Measurements from ENCODE around the gene KAT6B.

The KAT6B gene

DNA sequence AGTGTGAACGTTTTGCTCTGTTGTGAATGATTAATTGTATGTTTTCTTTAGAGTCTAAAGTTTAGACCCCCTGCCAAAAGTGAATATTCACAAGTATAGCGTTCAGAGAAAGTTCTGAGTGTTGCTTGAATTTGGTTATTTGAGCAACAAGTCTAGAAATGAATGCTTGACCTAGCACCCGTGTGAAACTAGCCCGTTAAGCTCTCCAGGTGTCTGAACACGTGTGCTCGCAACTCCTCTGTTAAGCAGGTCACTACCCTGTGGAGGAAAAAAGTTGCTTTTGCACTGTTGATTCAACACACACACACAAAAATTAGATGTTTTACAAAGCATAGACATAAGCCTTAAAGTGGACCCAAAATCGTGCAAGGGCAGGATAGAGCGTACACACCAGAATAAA, 206.4 kb downstream of the KAT6B start:
- no peak for DNase-seq (ENCODE audit: extremely low read depth, low read depth)
- TF ChIP-seq, protein P1, sequence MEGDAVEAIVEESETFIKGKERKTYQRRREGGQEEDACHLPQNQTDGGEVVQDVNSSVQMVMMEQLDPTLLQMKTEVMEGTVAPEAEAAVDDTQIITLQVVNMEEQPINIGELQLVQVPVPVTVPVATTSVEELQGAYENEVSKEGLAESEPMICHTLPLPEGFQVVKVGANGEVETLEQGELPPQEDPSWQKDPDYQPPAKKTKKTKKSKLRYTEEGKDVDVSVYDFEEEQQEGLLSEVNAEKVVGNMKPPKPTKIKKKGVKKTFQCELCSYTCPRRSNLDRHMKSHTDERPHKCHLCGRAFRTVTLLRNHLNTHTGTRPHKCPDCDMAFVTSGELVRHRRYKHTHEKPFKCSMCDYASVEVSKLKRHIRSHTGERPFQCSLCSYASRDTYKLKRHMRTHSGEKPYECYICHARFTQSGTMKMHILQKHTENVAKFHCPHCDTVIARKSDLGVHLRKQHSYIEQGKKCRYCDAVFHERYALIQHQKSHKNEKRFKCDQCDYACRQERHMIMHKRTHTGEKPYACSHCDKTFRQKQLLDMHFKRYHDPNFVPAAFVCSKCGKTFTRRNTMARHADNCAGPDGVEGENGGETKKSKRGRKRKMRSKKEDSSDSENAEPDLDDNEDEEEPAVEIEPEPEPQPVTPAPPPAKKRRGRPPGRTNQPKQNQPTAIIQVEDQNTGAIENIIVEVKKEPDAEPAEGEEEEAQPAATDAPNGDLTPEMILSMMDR (IDR thresholded peaks at IDR 0.05; ENCODE audit: low read depth, low read length, missing control alignments) = no peak

DNA sequence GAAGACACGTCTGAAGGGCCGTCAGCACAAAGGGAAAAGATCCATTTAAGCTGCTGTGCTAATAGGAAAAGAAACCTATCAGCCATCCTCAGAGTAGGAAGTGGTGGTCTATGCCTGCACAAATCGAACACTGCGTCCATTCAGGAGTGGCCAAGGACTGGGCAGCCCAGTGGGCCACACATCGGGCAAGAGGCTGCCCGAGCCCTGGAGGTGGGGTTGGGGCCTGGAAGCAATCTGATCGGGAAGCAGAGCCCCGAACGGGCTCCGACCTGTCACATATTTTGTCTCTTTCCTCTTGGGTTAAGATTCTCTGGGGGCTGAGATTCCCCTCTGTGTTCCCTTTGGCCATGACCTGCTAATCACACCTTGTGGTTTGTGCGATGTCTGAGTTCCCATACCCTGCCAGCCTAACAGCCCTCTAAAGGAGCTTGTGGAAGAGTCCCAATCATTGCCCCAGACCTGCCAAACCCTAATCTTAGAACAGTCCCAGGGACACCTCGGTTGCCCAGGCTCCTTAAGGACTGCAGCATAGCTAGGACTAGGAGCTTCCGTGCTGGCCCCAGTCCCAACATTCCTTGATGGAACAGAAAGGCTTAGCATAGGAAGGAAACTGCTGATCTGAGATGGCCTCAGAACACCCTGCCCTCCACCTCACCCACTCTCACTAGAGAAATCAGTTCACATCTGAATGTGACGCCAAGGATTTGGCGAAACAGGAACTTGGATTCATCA, 207.2 kb downstream of the KAT6B start:
- H3K4me3 ChIP-seq (replicated peaks; ENCODE audit: low read depth, low read length) = no peak overlapping the region
- TF ChIP-seq, protein P1 (IDR thresholded peaks at IDR 0.05; ENCODE audit: low read depth, low read length, missing control alignments) = no peak
- no peak for DNase-seq (ENCODE audit: extremely low read depth, low read depth)

More for the DNA sequence above, 206.4 kb downstream of the KAT6B start:
- no peak overlapping the region for H3K4me3 ChIP-seq (replicated peaks; ENCODE audit: low read depth, low read length)

DNA sequence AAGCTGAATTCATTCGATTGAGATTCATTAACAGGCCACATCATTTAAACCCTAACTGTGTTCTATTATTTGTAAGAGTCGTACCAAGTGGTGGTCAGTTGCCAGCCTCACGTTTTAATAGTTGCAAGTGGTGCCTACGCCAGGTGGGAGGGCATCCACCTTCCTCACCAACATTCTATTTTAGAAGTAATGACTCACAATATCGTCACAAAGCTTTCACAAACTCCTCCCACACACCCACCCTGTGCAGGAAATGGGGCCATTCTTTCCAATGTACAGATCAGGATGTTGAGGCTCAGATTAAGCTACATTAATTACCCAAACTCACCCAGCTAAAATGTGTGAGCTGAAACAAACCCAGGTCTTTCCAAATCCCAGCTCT, 207.7 kb downstream of the KAT6B start:
- DNase-seq (ENCODE audit: extremely low read depth, low read depth) = no peak
- no peak overlapping the region for H3K4me3 ChIP-seq (replicated peaks; ENCODE audit: low read depth, low read length)
- TF ChIP-seq, protein P1 (IDR thresholded peaks at IDR 0.05; ENCODE audit: low read depth, low read length, missing control alignments) = no peak

DNA sequence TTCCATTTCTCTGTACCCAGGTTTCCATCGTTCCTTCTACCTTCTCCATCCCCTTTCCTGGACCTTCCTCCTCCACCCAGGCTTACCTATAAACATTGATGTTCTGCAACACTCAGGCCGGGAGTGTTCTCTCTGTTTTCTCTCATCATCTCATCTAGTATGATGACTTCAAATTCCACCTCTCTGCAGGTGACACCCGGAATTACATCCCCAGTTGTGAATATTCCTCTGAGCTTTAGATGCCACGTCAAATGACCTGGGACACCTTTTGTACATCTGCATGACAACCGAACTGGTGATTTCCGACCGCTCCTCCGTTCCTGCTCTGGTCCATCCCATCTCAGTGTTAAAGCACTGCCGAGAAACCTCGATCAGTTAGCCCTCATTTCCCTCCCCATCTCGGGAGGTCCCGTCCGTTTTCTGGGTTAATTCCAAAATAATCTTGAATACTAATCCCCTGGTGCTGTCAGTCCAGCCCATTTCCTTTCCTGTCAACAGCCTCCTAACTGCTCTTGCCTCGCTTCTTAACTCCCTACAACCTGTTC, 208.4 kb downstream of the KAT6B start:
- H3K4me3 ChIP-seq (replicated peaks; ENCODE audit: low read depth, low read length) = no peak overlapping the region
- DNase-seq (ENCODE audit: extremely low read depth, low read depth) = no peak
- TF ChIP-seq, protein P1 (IDR thresholded peaks at IDR 0.05; ENCODE audit: low read depth, low read length, missing control alignments) = no peak

DNA sequence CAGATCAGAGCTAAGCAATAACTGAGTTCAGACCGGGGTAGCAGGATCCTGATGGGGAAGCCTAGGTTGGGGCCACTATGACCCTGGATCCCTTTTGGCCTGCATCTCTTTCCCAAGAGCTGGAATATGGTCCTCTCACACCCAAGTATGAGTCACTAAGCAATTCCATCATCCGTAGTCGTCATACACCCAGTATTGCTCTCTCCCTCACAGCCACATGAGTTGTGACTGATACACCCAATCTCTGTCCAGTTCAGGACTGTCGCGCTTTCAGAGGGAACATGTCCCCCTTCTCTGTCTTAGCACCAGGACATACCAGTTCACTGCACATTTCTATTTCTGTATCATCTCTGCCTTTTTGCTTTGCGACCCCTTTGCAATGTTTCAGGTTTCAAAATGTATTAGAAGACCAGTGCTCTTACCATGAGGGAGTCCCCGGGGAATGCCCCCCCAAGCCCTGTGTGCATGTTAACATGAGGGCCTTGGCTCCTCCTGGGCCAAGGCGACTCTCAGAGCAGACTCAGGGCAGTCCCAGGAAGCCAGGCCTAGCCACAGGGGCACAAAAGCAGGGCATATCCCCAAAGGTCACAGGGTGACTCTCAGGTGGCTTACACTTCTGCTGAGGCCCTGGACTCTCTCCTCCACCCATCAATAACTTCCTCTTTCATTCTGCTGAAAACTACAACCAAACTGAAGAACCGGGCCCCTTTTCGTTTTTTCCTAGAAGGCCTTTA, 209.7 kb downstream of the KAT6B start:
- TF ChIP-seq, protein P1 (IDR thresholded peaks at IDR 0.05; ENCODE audit: low read depth, low read length, missing control alignments) = no peak
- no peak overlapping the region for H3K4me3 ChIP-seq (replicated peaks; ENCODE audit: low read depth, low read length)
- DNase-seq (ENCODE audit: extremely low read depth, low read depth) = peak; percentile 24

DNA sequence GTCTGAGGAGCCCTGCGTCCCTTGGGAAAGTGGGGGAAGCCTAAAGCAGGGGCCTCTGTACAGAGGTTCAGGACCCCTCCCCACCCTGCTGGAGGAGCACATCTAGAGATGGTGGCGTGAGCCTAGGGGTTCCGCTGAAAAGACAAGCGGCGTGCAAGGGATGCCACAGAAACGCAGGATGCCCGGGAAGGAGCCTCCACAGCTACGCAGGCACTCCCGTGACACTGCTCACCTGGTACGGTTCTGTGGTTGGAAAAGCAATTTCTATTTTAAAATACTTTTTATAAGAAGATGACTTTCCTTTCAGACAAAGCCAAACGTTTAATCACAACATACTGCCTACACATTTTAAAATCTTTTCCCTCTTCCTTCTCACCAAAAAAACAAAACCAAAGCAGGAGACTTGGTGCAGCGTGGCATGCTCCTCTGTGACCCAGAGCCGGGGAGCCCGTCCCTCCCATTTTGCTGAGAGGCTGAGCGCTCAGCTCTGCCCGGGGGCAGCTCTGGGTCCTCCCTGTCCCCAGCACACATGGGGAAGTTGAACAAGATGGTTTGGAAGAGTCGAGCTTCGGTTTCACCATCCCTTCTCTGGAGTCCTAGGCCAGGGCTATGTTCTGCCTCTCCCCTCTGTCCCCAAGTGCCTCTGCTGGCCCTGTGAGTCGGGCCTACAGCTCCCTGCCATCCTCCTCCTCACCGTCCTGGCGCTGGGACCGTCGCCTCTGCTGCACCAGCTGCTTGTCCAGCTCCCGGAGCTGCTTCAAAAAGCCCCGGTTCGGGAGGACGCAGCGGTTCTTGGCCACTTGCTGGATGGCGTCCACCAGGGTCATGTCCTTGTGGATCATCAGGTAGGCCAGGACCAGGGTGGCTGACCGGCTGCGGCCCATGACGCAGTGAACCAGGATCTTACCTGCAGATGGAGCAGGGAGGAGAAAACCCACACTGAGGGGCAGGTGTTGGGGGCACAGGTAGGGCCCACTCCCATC, 211.1 kb downstream of the KAT6B start:
- no peak overlapping the region for H3K4me3 ChIP-seq (replicated peaks; ENCODE audit: low read depth, low read length)
- TF ChIP-seq, protein P1 (IDR thresholded peaks at IDR 0.05; ENCODE audit: low read depth, low read length, missing control alignments) = no peak
- no peak for DNase-seq (ENCODE audit: extremely low read depth, low read depth)
